22Rv1 (cell line): ENCODE data around the gene DNAJC7.

Experiments
- H3K27ac ChIP-seq: fragments of 450-650 bp; 2 replicates; pipeline ENCODE4 v1.5.1; 2017
- ZFX ChIP-seq: fragments of 450-650 bp; IDR thresholded peaks from 2 replicates; pipeline ENCODE4 v1.6.1; 2017; ENCODE audit warnings: antibody characterized with exemption, borderline replicate concordance
- TF ChIP-seq, protein P1 (sequence below): fragments of 450-650 bp; IDR thresholded peaks from 2 replicates; pipeline ENCODE4 v1.5.1; 2017; ENCODE audit warnings: mild to moderate bottlenecking

The DNAJC7 gene

GRCh38 chr17:41974031-41974430 lies 43.2 kb downstream of the DNAJC7 start:
- TF ChIP-seq, protein P1, sequence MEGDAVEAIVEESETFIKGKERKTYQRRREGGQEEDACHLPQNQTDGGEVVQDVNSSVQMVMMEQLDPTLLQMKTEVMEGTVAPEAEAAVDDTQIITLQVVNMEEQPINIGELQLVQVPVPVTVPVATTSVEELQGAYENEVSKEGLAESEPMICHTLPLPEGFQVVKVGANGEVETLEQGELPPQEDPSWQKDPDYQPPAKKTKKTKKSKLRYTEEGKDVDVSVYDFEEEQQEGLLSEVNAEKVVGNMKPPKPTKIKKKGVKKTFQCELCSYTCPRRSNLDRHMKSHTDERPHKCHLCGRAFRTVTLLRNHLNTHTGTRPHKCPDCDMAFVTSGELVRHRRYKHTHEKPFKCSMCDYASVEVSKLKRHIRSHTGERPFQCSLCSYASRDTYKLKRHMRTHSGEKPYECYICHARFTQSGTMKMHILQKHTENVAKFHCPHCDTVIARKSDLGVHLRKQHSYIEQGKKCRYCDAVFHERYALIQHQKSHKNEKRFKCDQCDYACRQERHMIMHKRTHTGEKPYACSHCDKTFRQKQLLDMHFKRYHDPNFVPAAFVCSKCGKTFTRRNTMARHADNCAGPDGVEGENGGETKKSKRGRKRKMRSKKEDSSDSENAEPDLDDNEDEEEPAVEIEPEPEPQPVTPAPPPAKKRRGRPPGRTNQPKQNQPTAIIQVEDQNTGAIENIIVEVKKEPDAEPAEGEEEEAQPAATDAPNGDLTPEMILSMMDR: no peak
- TF ChIP-seq ZFX: no peak
- 0 out of 2 replicates have a peak overlapping the region, but pooled peaks have one; percentile 4 for H3K27ac ChIP-seq

DNA sequence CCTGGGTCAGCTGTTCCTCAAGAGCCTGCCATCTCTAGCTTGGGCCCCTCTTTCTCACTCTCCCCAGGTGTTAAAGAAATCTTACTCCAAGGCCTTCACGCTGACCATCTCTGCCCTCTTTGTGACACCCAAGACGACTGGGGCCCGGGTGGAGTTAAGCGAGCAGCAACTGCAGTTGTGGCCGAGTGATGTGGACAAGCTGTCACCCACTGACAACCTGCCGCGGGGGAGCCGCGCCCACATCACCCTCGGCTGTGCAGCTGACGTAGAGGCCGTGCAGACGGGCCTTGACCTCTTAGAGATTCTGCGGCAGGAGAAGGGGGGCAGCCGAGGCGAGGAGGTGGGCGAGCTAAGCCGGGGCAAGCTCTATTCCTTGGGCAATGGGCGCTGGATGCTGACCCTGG lies 43.8 kb downstream of the DNAJC7 start:
- 0 out of 2 replicates have a peak overlapping the region, but pooled peaks have one; percentile 4 for H3K27ac ChIP-seq
- TF ChIP-seq, protein P1: no peak
- no peak for TF ChIP-seq ZFX

GRCh38 chr17:41972571-41973407 lies 44.5 kb downstream of the DNAJC7 start:
- H3K27ac ChIP-seq: no peak overlapping the region
- TF ChIP-seq ZFX: no peak

- TF ChIP-seq ZFX: no peak
- TF ChIP-seq, protein P1: no peak
- H3K27ac ChIP-seq: no peak overlapping the region
Observed at GRCh38 chr17:41971721-41972523, 45.3 kb downstream of the DNAJC7 start.

GRCh38 chr17:41970901-41971331 lies 46.3 kb downstream of the DNAJC7 start:
- TF ChIP-seq, protein P1: no peak
- no peak for TF ChIP-seq ZFX
- H3K27ac ChIP-seq: no peak overlapping the region

DNA sequence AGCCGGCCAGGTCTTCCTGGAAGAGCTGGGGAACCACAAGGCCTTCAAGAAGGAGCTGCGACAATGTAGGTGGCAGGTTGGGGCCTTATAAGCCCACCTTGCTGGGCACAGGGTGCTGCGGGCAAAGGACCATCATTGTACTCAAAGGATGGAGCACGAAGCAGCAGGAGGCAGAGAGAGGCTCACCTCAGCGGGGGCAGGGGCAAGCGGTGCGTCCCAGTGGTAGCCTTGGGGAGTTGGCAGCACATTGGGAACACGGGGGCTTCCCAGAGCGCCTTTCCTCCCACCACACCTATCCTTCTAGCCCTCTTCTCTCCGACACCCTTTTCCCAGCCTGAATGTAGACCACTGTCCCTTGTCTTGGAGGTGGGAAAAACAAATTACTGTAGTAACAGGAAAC lies 48.6 kb downstream of the DNAJC7 start:
- TF ChIP-seq, protein P1: no peak
- TF ChIP-seq ZFX: no peak

DNA sequence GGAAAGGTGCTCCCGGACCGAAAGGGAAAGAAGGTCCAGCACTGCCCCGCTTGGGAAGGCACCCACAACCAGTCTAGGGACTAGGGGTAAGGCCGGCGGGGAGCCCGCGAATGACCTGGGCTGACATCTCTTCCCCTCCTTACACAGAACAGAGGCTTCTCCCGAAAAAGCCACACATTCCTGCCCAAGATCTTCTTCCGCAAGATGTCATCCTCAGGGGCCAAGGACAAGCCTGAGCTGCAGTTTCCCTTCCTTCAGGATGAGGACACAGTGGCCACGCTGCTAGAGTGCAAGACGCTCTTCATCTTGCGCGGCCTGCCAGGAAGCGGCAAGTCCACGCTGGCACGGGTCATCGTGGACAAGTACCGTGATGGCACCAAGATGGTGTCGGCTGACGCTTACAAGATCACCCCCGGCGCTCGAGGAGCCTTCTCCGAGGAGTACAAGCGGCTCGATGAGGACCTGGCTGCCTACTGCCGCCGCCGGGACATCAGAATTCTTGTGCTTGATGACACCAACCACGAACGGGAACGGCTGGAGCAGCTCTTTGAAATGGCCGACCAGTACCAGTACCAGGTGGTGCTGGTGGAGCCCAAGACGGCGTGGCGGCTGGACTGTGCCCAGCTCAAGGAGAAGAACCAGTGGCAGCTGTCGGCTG lies 49.2 kb downstream of the DNAJC7 start:
- peak overlapping the region; percentile 87; the same call in 1 of the 2 replicates for H3K27ac ChIP-seq
- no peak for TF ChIP-seq ZFX
- TF ChIP-seq, protein P1: no peak

More for the DNA sequence above, 48.6 kb downstream of the DNAJC7 start:
- H3K27ac ChIP-seq: peak overlapping the region; percentile 87; the same call in 1 of the 2 replicates
